Stomach (tissue), 9 donors: ENCODE data around the gene SPRR1A. TPM values are rescaled to one million over a fixed set of nuclear protein-coding genes. Genes with fewer than 3 reads are reported as not detected.
"Not testable (repeated sequence)": the region's sequence is repeated elsewhere in the genome, so short reads cannot be mapped to it uniquely, and the experiment has no call there.

Experiments used
- DNase-seq, 2 donors: peaks; one replicate each; pipeline versions ENCODE4 v3.0.0 to v3.0.0-alpha.2; 2013 to 2019
- H3K27ac ChIP-seq, 5 donors: fragments of 200-600 bp in 4 of 5; sonication (generic) in 4 of 5; one replicate each; pipeline ENCODE4 v1.5.1; 2013 to 2019; ENCODE audit warnings: mild to moderate bottlenecking in 1 of 5, moderate library complexity in 1 of 5
- H3K27me3 ChIP-seq, 3 donors: fragments of 200-600 bp; sonication (generic); one replicate each; pipeline ENCODE4 v1.5.1; 2017 to 2019; ENCODE audit warnings: mixed run types in 1 of 3
- H3K36me3 ChIP-seq, 4 donors: fragments of 200-600 bp; sonication (generic); 1 replicate in 3 of 4; 2 replicates in 1 of 4; pipeline ENCODE4 v1.5.1; 2016 to 2019
- H3K4me1 ChIP-seq, 4 donors: fragments of 200-600 bp; sonication (generic); one replicate each; pipeline ENCODE4 v1.5.1; 2016 to 2019
- H3K4me3 ChIP-seq, 4 donors: fragments of 200-600 bp; sonication (generic) in 3 of 4; one replicate each; pipeline ENCODE4 v1.5.1; 2016 to 2019; ENCODE audit warnings: mild to moderate bottlenecking in 1 of 4
- H3K9me3 ChIP-seq, 4 donors: fragments of 200-600 bp; sonication (generic); one replicate each; pipeline ENCODE4 v1.5.1; 2016 to 2019
- EP300 ChIP-seq: sonication (generic); formaldehyde crosslinking; IDR thresholded peaks from one replicate; pipeline ENCODE4 v1.6.1; 2017; ENCODE audit warnings: antibody characterized with exemption
- POLR2A ChIP-seq, 4 donors: fragments of 450-650 bp; IDR thresholded peaks; one replicate each; pipeline ENCODE4 v1.6.1; 2016; ENCODE audit warnings: antibody characterized with exemption in 4 of 4, control low read depth in 2 of 4, mild to moderate bottlenecking in 1 of 4, moderate library complexity in 1 of 4
- POLR2AphosphoS5 ChIP-seq, 3 donors: sonication (generic); formaldehyde crosslinking; IDR thresholded peaks; one replicate each; pipeline ENCODE4 v1.6.1; 2016; ENCODE audit warnings: antibody characterized with exemption in 3 of 3
- WGBS, 5 donors: extraction: QIAGEN DNeasy Blood & Tissue Kit in 3 of 5; methylation state at CpG; one replicate each; pipeline versions ENCODE4 v1.1.5 to v1.1.7; 2013 to 2018; 5-methylcytosine and 5-hydroxymethylcytosine counted together
- intact Hi-C: fragments of 100-400 bp; cut with DNase I; formaldehyde crosslinking; loops from one replicate; pipeline ENCODE4 v1.15.1; 2023; ENCODE audit warnings: low total_unique reads
- polyA plus RNA-seq, 3 donors: library from polyadenylated mRNA; stranded (reverse); fragments of 200-250 nt; gene quantifications; one replicate each; pipeline ENCODE4 v1.2.3, GENCODE V29; 2013
- total RNA-seq, 5 donors: library from RNA; depleted of rRNA; stranded (reverse); fragments of >200 nt; gene quantifications; one replicate each; pipeline versions ENCODE4 v1.1.0 to v1.2.3, GENCODE V29; 2014 to 2016
- TF ChIP-seq, protein P1 (sequence below), 7 experiments: fragments of 450-650 bp in 4 of 7; fragments of 200-600 bp in 3 of 7; sonication (generic) in 3 of 7; IDR thresholded peaks; one replicate each; pipeline ENCODE4 v1.5.1; 2016 to 2019; ENCODE audit warnings: antibody characterized with exemption in 7 of 7, control low read depth in 2 of 7, mild to moderate bottlenecking in 1 of 7
- donor health status: healthy with polysubstance abuse.
- donor health status: Bipolar disorder and iron deficiency.
- donor health status: healthy.

Gene SPRR1A
- total and polyA plus RNA-seq, 8 donors = 123 TPM; not detected in 7

DNA sequence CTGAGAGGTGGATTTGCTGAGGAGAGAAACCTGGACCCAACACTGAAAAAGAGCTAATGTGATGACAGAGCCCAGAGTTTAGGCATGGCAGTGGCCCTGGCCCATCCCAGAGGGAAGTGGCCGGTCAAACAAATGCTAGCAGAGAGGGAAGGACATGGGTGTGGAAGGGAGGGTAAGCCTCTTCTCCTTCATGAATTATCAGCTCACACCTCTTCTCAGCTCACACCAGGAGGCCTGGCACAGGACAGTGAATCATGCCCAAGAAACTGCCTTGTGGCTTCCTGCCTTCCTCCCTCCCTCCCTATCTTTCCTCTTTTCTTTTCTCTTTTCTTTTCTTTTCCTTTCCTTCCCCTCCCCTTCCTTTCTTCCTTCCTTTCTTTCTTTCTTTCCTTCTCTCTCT, 16.4 kb downstream of the SPRR1A start:
- H3K4me1 ChIP-seq = no peaks in the 10 kb centered on the region
- no peak overlapping the region for H3K4me3 ChIP-seq
- intact Hi-C loops = no loop called here
- TF ChIP-seq EP300 (no peak), POLR2AphosphoS5 (IDR thresholded peaks at IDR 0.05) (no peak), POLR2A (IDR thresholded peaks at IDR 0.05) (no peak)
- TF ChIP-seq, protein P1, sequence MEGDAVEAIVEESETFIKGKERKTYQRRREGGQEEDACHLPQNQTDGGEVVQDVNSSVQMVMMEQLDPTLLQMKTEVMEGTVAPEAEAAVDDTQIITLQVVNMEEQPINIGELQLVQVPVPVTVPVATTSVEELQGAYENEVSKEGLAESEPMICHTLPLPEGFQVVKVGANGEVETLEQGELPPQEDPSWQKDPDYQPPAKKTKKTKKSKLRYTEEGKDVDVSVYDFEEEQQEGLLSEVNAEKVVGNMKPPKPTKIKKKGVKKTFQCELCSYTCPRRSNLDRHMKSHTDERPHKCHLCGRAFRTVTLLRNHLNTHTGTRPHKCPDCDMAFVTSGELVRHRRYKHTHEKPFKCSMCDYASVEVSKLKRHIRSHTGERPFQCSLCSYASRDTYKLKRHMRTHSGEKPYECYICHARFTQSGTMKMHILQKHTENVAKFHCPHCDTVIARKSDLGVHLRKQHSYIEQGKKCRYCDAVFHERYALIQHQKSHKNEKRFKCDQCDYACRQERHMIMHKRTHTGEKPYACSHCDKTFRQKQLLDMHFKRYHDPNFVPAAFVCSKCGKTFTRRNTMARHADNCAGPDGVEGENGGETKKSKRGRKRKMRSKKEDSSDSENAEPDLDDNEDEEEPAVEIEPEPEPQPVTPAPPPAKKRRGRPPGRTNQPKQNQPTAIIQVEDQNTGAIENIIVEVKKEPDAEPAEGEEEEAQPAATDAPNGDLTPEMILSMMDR (IDR thresholded peaks at IDR 0.05) = no peak
- H3K27me3 ChIP-seq = no peaks in the 10 kb centered on the region
- H3K27ac ChIP-seq = no peak overlapping the region
- peaks cover 0 to 4% (median 0%) of the 10 kb centered on the region in 4 donors for H3K9me3 ChIP-seq
- WGBS, 5 donors = 80 to 100% (median 100%) methylated on average over 1 of the region's 1 CpG
- no peaks in the 10 kb centered on the region for H3K36me3 ChIP-seq
- DNase-seq = no peak

DNA sequence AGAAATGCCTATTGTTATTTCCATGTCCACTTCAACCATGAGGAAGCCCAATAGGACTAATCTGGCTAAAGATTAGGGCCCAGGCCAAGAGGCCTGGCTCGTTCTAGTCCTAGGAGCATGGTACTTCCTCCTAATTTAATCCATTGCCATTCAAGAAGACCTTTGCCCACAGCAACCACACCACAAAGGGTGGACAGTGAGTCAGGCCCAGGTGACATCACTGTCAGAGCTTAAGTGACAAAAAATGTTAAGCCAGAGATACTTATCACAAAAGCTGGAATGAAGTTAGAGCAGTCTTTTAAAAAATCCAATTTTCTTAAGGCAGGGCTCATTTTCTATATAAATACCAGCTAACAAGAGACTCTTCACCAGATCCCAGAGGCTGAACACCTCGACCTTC, 17.5 kb downstream of the SPRR1A start, which contains the start of gene SPRR3:
SPRR3 (plus strand) TSS at position 368 of the 400 bp plus-strand sequence. CDS start 1,272 bp downstream, outside the sequence.
- H3K36me3 ChIP-seq = no peaks in the 10 kb centered on the region
- 63 to 69% (median 64%) methylated on average over 2 of the region's 2 CpGs for whole genome bisulfite sequencing, 5 donors
- H3K27ac ChIP-seq = no peak within 1 kb of the TSS
- no peaks in the 10 kb centered on the region for H3K9me3 ChIP-seq
- no peak within 1 kb of the TSS for H3K4me3 ChIP-seq
- TF ChIP-seq EP300 (no peak), POLR2AphosphoS5 (IDR thresholded peaks at IDR 0.05) (no peak), POLR2A (IDR thresholded peaks at IDR 0.05) (no peak)
- TF ChIP-seq, protein P1 (IDR thresholded peaks at IDR 0.05) = no peak
- intact Hi-C loops = no loop called here
- no peaks in the 10 kb centered on the region for H3K27me3 ChIP-seq
- no peak for DNase-seq
- no peaks in the 10 kb centered on the region for H3K4me1 ChIP-seq

DNA sequence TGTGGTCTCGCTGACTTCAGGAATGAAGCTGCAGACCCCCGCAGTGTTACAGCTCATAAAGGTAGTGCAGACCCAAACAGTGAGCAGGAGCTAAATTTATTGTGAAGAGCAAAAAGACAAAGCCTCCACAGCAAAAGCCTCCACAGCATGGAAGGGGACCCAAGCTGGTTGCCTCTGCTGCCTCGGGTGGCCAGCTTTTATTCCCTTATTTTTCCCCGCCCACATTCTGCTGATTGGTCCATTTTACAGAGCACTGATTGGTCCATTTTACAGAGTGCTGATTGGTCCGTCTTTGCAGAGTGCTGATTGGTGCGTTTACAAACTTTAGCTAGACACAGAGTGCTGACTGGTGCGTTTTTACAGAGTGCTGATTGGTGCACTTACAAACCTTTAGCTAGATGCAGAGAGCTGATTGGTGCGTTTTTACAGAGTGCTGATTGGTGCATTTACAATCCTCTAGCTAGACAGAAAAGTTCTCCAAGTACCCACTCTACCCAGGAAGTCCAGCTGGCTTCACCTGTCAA, 27.4 kb downstream of the SPRR1A start:
- intact Hi-C loops = not testable (repeated sequence)

DNA sequence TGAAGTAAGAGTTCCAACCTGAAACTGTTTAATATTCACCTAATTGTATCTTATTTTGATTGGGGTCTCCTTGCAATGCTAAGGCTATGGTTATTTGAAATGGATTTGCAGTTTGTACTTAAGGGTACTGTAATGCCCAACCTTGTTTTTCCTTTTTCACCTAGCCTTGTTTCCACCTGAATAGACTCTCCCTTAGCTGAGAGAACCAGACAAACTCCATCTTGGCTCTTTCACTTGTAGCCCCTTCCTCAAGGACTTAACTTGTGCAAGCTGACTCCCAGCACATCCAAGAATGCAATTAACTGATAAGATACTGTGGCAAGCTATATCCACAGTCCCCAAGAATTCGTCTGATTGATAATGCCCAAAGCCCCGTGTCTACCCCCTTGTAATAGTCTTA, 37.9 kb downstream of the SPRR1A start:
- H3K4me1 ChIP-seq, DNase-seq, H3K36me3 ChIP-seq, H3K9me3 ChIP-seq, H3K4me3 ChIP-seq, intact Hi-C loops, H3K27ac ChIP-seq, H3K27me3 ChIP-seq: not testable (repeated sequence)
- WGBS, 5 donors = 11 to 17% (median 13%) methylated on average over 2 of the region's 2 CpGs

More for the DNA sequence above, 27.4 kb downstream of the SPRR1A start:
- not testable (repeated sequence) for H3K4me1 ChIP-seq, H3K27ac ChIP-seq, H3K27me3 ChIP-seq, H3K9me3 ChIP-seq, DNase-seq, H3K4me3 ChIP-seq, H3K36me3 ChIP-seq
- WGBS, 5 donors = 80 to 85% (median 85%) methylated on average over 8 of the region's 8 CpGs

DNA sequence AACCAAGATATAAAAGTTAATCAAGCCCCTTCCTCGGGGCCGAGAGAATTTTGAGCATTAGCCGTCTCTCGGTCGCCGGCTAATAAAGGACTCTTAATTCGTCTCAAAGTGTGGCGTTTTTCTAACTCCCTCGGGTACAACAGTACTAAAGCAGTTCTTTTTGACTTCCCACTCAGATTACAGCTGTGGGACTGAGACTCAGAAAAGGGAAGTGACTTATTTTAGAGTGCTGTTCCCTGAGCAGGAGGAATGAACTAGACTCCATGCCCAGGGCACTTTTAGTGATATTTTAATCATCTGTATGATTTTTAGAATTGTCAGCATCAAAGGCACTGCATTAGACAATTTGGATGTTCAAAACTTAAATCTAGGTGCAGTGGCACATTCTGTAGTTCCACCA, 38.5 kb downstream of the SPRR1A start:
- H3K4me3 ChIP-seq, DNase-seq, H3K4me1 ChIP-seq, H3K36me3 ChIP-seq, H3K9me3 ChIP-seq, H3K27me3 ChIP-seq, intact Hi-C loops, H3K27ac ChIP-seq: not testable (repeated sequence)
- 32 to 55% (median 44%) methylated on average over 9 of the region's 9 CpGs for WGBS, 5 donors

DNA sequence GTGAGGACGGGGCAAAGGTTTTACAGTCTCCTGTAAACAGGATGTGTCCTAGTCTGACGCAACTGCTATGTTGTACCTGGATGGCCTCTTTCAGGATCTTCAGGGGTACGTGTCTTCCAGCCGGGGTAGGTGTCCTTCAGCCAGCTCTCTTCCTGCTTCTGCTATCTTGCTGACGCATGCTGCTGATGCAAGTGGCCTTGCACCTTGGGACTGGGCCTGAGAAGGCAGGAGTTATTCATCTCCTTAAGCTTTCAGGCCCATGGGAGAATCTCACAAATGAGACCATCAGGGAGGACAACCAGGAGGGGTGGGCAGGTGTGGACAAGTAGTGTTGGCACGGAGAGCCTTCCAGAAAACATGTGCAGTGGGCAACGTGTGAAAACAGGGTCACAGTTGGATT, 39.2 kb downstream of the SPRR1A start:
- DNase-seq = no peak
- TF ChIP-seq, protein P1 (IDR thresholded peaks at IDR 0.05) = no peak
- no peak for TF ChIP-seq POLR2A (IDR thresholded peaks at IDR 0.05)
- no peak for TF ChIP-seq POLR2AphosphoS5 (IDR thresholded peaks at IDR 0.05)
- TF ChIP-seq EP300 = no peak
- no peaks in the 10 kb centered on the region for H3K4me1 ChIP-seq
- no peaks in the 10 kb centered on the region for H3K9me3 ChIP-seq
- no peak overlapping the region for H3K4me3 ChIP-seq
- H3K36me3 ChIP-seq = no peaks in the 10 kb centered on the region
- intact Hi-C loops = no loop called here
- H3K27me3 ChIP-seq = peaks cover 0 to 4% (median 0%) of the 10 kb centered on the region in 3 donors
- no peak overlapping the region for H3K27ac ChIP-seq
- 83 to 90% (median 88%) methylated on average over 7 of the region's 7 CpGs for WGBS, 5 donors
